NCI-H82 treated with DMSO at 0.1 percent for 48 hours (cell line): Measurements from ENCODE around the gene DUSP7.
"Not testable (repeated sequence)": the region's sequence is repeated elsewhere in the genome, so short reads cannot be mapped to it uniquely, and the experiment has no call there.

Source experiments
- DNase-seq: peaks from one replicate; lab custom pipeline; 2025; ENCODE audit not compliant: unreplicated experiment; lab: John Stamatoyannopoulos, UW

DUSP7 gene

DNA sequence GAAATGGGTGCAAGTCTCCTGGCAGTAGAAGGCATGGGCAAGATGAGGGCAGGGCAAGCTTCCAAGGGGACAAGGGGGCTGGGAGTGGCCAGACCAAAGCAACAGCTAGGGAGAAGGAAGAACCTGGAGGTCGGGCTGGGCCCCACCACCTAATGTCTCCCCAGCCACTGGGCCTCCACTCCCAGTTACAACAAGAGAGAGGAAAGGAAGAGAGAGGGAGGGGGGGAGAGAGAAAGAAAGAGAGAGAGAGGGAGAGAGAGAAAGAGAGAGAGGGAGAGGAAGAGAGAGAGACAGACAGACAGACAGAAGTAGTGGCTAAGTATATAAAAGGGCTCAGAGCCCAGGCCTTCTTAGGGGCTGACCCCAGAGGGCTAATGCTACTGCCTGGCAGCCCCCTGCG, 6.9 kb downstream of the DUSP7 start:
- DNase-seq, result no peak

DNA sequence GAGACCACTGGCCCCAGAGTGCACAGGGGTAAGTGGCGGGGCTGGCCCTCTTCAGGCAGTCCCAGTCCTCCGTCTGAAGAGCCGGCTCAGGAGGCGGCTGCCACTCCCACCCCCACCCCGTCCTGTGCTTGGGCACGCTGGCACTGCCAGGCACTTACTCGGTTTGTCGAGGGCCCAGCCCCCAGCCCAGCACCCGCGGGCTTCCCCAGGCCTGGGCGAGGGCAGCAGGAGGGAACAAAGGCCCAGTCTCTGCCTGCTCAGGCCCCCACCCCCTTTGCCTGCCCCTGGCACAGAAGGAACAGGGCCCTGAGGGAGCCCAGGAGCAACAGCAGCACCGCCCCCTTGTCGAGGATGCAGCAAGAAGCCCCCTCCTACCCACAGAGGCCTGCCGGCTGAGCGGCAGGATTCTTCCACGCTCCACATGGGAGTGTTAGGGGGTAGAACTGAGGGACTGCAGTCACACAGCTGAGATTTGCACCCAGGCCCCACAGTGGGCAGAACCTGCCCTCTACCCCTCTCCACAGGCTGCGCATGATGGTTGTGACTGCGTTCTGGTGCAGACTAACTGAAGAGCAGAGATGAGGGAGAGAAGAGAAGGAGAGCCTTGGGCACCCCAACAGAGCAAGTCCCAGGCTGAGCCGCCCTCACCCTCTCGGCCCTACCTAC, 8.9 kb downstream of the DUSP7 start:
- DNase-seq, result no peak

DNA sequence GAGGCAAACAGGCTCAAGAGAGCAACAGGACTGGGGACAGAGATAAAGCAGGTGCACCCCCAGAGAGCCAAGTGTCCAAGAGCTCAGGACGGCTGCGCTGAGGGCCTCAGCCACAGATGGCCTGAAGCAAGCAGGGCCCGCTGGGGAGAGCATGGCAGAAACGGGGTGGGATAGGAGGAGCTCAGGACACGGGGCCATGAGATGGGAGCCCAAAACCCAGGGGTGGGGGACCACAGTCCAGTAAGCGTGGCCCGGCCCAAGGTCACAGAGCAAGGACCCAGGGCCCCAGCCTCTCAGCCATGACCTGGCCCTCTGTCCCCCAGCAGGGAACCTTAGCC, 9.5 kb downstream of the DUSP7 start:
- DNase-seq, result no peak

DNA sequence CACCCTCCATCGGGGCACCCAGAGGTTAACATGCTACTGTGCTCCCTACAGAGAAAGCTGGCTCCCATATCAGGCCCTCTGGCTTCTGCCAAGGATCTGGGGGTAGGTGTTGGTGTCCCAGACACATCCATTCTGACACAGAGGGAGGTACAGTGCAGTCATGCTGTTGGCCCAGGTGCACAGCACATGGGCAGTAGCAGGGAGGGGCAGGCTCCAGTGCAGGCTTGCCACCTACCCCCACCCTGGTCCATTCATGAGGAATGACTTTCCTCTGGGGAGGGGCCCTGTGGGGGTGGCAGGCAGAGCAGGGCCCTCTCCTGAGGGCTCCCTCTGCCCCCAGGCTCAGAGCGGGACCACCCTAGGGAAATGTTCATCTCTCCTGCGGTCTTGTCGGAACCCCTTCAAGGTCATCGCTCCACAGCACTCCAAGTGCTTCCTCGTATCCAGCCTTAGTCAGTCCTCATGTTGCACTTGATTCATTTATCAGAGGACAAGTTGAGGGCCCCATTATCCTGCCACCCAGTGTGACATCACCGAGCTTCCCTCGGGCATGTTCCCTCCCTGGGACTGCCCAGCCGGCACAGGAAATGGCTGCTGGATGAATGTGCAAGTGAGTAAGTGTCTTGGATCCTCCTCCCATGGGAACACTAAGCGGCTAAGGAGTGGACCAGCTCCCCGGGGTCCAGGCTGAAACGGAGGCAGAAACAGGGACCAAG, 10.0 kb downstream of the DUSP7 start:
- no peak for DNase-seq

DNA sequence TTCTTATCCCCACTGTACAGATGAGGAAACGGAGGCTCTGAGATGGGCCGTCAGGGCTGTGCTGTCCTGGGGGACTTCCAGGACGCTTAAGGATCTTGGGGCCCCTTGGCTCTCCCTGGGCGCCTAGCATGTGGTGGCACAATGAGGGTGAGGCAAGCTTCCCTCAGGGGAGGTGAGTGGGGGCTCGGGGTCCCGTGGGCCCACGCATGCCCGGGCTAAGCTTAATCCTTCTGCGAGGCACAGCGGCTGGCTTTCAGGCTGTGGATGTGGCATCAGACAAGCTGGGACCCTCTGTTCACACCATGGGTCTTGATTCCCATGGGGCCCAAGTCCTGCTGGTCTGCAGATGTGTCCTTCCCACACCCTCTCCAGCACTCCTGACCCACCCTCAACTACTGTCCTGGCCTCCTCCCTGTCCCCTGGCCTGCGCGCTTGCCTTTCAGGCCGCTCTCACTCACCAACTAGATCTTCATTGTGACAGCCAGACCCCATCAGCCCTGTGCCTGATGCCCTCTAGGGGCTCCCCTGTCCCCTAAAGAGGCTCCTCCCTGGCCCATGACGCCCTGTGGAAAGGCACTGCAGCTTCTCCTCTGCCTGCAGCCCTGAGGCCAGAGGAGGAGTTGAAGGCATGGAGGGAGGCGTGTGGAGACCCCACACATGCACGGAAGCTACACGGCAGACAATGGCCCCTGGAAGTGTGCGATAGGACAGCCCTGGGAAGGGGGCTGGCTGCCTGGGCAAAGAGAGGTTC, 11.3 kb downstream of the DUSP7 start:
- no peak for DNase-seq

DNA sequence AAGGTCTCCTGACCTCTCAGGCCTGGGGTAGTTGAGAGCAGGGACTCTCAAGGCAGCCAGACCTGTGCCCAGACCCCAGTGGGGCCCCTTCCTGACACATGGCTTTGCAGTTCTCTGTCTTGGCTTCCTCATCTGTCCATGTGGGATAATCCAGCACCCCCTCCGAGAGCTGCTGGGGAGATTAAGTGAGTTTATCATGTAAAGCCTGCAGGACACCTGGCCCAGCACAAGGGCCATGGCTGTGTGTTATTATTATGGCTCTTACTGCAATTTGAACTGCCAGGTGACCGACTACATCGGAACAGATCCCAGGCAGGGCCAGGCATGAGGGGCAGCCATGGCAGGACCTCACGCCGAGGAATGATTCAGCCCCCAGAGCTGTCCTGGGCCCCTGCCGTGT, 12.6 kb downstream of the DUSP7 start:
- peak; percentile 83 for DNase-seq

DNA sequence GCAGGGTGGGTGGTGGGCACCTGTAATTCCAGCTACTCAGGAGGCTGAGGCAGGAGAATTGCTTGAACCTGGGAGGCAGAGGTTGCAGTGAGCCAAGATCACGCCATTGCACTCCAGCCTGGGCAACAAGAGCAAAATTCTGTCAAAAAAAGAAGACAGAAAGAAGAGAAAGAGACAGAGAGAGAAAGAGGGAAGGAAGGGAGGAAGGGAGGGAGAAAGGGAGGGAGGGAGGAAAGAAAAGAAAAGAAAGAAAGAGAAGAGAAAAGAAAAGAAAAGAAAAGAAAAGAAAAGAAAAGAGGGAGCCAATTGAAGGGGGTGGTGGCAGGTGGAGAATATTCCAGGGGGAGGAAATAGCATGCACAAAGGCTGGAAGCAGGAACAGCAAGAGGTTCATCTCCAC, 13.3 kb downstream of the DUSP7 start:
- DNase-seq, result not testable (repeated sequence)

DNA sequence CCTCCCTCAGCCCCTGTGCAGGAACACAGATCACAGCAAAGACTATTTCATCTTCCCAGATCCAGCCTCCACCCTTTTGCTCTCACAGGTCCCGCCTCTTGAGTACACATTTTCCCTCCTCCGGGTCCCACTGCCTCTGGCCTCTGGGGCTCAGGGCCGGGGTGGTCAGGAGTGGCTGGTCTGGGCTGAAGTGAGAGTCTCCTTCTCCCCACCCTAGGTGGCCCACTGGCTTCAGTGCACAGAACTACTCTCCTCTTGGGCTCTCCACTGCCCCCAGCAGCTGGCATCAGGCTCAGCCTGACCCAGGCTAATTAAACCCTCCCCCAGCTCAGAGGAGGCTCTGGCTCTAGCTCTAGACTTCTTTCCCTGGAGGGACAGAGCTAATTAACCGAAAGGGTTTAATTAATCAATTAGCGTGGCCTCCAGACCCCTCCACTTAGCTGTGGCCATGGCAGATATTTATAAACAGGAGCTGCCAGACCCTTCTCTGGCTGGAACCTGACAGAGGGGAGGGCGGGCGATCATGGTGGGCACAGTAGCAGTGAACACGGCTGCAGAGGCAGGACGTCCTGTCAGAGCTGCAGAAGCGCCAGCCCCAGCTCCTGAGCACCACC, 15.1 kb downstream of the DUSP7 start:
- peak; percentile 26 for DNase-seq

DNA sequence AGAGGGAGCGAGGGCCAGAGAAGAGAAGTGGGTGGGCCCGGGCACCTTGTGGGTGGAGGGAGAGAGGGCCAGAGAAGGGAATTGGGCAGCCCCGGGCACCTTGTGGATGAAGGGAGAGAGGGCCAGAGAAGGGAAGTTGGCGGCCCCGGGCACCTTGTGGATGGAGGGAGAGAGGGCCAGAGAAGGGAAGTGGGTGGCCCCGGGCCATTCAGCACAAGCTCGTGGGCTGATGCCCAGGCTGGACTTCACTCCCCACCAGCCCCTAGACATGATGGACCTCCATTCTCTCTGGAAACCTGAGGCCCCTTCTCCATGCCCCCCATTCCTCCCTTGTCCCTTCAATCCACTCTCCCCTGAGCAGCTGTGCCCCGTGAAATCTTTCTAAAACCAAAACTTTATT, 15.8 kb downstream of the DUSP7 start:
- DNase-seq, result no peak

DNA sequence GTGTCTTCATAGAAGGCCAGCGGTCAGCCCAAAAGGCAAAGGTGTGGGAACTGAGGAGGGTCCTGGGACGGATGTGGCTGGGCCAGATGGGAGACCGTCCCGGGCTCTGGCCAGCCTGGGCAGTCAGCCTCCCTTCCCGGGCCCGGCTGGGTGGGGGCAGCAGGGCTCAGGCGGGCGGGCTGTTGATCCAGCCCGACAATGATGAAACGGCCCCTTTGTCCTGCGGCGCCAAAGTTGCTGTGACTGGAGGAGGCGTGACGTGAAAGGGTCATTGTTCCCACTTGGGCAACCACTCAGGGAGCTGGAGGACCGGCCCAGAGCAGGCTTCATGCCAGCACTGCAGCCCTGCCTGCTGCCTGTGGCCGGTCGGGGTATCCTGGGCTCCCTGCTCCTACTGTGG, 16.5 kb downstream of the DUSP7 start:
- DNase-seq, result no peak

DNA sequence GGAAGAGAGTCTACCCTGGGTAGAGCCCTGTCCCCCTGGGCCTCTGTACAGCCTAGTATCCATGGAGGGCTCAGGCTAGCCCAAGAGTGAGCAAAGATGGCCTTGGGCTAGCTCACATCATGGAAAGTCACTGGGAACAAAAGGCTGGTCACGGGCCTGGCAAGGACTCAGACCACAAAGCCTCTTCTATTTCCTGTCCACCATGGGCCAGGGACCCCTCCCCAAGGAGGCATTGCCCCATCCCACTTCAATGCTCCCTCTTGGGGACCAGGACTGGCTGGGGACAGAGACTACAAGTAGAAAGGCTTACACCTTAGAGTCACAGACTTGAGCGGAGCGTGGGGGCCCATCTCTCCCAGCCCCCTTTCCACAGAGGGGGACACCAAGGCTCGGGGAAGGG, 16.9 kb downstream of the DUSP7 start:
- no peak for DNase-seq

DNA sequence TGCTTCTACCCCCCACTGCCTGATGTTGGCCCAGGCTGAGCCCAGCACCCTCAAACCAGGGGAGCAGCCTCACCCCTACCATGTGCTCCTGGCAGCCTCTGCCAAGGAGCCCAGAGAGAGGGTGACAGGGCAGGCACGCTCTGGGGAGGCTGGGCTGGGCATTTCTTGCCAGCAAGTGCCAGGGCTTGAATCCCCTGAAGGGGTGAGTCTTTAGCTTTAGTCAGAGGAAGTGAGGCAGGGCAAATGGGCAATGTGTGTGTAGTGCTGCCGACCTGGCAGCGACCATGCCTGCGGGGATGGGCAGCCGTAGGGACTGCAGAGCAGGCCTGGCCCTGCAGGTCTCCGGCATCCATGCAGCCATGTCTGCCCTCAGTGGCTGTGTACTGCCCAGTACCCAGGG, 18.1 kb downstream of the DUSP7 start:
- no peak for DNase-seq

DNA sequence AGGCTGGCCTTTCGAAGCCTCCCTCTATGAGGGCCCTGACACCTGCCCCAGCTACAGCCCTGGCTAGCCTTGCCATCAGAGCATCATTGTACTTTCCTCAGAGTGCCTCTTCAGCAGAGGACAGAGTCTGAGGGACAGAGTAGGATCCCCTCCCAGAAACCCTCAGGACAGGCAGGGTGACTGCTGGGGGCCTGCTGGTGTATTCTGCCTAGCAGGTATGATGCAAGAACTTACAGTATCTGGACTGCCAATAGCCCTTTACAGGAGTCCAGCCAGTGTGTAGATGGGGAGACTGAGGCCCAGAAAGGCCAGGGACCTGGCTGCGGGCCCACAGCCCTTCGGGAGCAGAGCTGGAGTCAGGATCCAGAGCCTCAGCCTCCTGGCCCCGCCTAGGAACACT, 19.1 kb downstream of the DUSP7 start:
- DNase-seq, result no peak

DNA sequence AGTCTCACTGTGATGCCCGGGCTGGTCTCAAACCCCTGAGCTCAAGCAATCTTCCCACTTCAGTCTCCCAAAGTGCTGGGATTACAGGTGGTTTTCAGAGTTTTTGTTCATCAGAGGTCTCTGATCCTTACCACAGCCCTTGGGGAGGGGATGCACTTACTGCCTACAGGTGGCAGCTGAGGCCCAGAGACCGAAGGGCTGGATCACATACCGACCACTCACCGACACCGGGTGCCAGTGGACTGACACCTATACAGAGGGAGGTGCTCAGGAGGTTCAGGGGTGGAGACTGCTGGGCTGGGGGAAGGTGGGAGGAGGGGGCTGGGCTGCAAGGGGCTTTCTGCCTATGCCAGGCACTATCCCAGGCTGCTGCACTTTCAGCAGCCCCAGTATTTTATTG, 19.5 kb downstream of the DUSP7 start:
- DNase-seq, result no peak

DNA sequence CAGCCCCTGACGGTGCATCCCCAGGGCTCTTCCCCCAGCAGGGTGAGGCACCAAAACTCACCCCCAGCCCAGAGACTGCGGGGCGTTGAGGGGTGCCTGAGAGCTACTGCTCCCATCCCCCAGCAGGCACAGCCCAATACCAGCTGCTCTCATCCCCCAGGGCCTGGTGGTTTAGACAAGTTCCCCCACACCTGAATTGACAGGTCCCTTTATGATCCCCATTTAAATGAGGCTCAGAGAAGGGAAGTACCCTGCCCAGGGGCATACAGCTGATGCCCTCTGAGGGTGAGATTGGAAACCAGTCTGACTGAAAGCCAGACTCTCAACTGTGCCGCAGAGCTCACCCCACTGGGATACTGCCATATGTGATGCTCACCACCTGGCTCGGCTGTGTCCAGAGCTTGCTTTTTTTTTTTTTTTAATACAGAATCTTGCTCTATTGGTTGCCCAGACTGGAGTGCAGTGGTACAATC, 20.1 kb downstream of the DUSP7 start:
- no peak for DNase-seq

DNA sequence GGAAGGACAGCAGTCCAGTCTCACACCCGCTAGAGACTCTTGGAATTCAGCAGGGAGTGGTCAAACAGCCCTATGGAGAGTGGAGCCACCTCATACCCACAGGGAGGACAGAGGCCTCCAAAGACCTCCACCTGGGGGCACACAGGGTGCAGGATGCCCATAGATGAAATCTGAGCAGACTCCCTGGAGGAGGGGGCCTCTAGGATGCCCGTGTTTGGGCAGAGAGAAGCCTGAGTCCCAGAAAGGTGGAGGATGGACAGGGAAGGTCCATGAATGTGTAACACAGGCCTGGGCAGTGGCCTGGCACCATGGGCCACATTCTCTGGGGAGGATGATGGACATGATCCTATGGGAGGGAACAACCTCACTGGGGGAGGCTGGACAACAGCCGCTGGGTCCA, 21.7 kb downstream of the DUSP7 start:
- DNase-seq, result no peak

DNA sequence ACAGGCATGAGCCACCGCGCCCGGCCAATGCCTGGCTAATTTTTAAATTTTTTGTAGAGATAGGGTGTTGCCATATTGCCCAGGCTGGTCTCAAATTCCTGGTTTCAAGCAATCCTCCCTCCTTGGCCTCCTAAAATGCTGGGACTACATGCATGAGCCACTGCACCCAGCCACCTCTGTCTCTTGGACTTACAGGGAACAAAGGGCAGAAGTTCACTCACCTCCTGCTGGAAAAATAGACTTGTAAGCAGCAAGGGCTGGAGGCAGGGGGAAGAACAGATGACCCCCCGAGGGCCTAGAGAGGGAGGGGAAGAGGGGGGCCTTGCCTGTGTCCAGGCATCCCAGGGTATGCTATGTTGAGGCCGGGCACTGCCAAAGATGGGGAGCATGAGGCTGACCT, 22.2 kb downstream of the DUSP7 start:
- no peak for DNase-seq

DNA sequence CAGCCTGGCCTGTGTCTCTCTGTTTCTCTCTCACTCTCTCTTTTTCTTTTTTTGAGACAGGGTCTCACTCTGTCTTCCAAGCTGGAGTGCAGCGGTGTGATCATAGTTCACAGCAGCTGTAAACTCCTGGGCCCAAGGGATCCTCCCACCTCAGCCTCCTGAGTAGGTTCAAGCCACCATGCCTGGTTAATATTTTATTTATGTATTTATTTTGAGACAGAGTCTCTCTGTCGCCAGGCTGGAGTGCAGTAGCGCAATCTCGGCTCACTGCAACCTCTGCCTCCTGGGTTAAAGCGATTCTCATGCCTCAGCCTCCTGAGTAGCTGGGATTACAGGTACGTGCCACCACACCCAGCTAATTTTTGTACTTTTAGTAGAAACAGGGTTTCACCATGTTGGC, 22.6 kb downstream of the DUSP7 start:
- DNase-seq, result not testable (repeated sequence)

DNA sequence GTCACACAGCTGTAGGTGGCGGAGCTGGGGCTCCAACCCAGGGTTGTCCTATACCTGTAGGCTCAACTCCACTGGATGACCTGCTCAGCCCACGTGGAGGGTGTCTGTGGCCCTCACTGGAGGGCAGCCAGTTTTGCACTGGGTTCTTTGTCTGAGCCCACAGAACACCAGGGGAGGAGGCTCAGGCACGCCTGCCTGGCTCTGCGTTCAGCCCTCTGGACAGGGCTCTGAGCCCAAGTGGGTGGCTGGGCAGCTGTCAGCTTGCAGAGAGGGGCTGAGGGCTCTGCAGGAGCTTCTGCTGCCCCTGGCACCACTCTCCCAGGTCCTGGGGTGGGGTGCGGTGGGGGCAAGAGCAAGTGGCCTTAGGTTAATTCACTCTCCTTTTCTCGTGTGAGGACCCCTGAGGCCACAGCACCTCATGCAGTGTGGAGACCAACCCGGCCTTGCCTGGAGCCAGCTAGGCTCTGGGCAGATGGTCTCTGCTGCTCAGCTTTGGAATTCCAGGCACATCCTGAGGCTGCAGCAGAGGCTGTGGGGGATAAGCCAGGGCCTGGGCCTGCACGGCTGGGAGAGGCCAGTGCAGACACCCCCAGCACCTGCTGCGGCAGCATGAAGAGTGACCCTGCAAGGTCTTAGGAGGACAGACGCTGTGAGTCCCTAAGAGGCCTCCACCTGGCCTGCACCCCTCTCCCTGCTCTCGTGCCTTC, 23.5 kb downstream of the DUSP7 start:
- peak; percentile 57 for DNase-seq

DNA sequence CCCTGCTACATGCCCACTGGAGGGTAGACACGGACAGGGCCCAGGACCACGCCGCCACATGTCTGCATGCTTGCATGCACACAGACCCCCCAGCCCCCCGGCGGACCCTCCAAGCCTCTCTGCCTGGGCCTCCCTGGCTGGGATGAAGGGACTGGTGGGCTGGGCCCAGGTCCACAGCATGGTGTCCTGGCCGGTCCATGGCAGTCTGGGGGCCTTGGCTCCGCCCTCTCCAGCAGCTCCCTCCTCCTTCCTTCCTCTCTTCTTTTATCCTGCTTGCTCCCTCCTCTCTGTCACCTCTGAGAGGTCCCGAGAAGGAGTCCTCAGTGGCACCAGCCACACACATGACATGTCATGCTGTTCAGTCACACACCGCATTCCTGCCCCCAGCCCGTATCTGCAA, 24.5 kb downstream of the DUSP7 start:
- no peak for DNase-seq

DNA sequence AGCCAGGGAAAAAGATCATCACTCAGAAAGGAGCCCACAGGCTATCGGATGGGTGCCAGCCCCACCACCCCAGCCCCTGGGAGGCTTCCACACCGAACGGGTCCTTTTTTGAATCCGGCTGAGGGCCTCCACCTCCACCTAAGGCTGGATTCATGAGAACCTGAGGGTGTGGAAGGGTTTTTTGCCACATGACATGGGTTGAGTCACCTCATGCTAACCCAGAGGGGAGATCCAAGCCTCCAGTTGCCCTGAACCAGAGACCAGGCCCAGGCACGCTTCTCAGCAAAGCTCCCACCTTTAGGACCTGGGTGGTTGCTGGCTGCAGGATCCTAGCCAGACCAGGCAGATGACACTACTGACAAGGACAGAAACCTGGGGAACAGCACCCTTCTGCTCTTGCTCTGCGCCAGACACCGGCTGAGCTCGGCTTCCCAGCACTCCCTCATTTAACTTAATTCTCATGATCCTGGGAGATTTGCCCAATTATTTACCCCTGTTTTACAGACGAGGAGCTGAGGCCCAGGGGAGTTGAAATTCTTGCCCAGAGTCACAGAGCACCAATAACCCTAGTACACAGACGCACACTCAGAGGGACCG, 25.6 kb downstream of the DUSP7 start:
- no peak for DNase-seq
